Panc1 (cell line): ENCODE data around the gene CFAP100. TPM values are rescaled to one million over a fixed set of nuclear protein-coding genes. Genes with fewer than 3 reads are reported as not detected.

Experiments
- ATAC-seq: fragments of 200-7000 bp; cut with Tn5 transposase; 2 replicates; pipeline ENCODE4 v1.9.1; 2020; ENCODE audit warnings: mild to moderate bottlenecking, moderate library complexity
- BruUV-seq: library from RNA; stranded (reverse); fragments of 400-500 nt; replicated peaks from 2 replicates; lab custom pipeline; 2021; lab: Mats Ljungman, UMichigan
- CTCF ChIA-PET: fragments of 300-600 bp; sonication (Branson Sonifier 250); formaldehyde crosslinking; loops from one replicate; lab custom pipeline; 2022; ENCODE audit warnings: antibody characterized with exemption; lab: Charles Lee
- POLR2A ChIA-PET: fragments of 300-600 bp; sonication (Branson Sonifier 250); formaldehyde crosslinking; loops from one replicate; lab custom pipeline; 2022; ENCODE audit warnings: antibody characterized with exemption; lab: Charles Lee
- DNase-seq: peaks from one replicate; pipeline ENCODE4 v3.0.0-alpha.2; 2010; ENCODE audit warnings: low read depth, low spot score
- H3K27ac ChIP-seq: 2 replicates; pipeline ENCODE4 v1.5.1; 2011; ENCODE audit warnings: mild to moderate bottlenecking, low read length, inconsistent platforms
- H3K27me3 ChIP-seq: fragments of 200-500 bp; sonication (Bioruptor generic); 2 replicates; pipeline ENCODE4 v1.6.0; 2014; ENCODE audit warnings: low read length, inconsistent platforms; ENCODE audit not compliant: control insufficient read depth, insufficient read depth
- H3K36me3 ChIP-seq: fragments of 200-500 bp; sonication (Bioruptor generic); 2 replicates; pipeline ENCODE4 v1.5.1; 2014; ENCODE audit warnings: inconsistent platforms, mild to moderate bottlenecking, low read length, moderate library complexity; ENCODE audit not compliant: control insufficient read depth, insufficient read depth
- H3K4me1 ChIP-seq: 2 replicates; pipeline ENCODE4 v1.5.1; 2011; ENCODE audit warnings: inconsistent platforms, mild to moderate bottlenecking, low read length, moderate library complexity; ENCODE audit not compliant: control insufficient read depth, insufficient read depth
- H3K4me3 ChIP-seq, 2 experiments: 2 replicates each; pipeline ENCODE4 v1.5.1; 2011 to 2012; ENCODE audit warnings: low read depth in 2 of 2, low read length in 2 of 2, mild to moderate bottlenecking in 2 of 2, inconsistent platforms in 1 of 2, moderate library complexity in 1 of 2
- H3K9me3 ChIP-seq: fragments of 200-500 bp; sonication (Bioruptor generic); 2 replicates; pipeline ENCODE4 v1.5.1; 2014; ENCODE audit warnings: low read depth, mild to moderate bottlenecking, inconsistent platforms, low read length, moderate library complexity; ENCODE audit not compliant: control insufficient read depth, insufficient read depth
- POLR2AphosphoS5 ChIP-seq: IDR thresholded peaks from 2 replicates; pipeline ENCODE4 v1.6.1; 2012; ENCODE audit warnings: mild to moderate bottlenecking, low read depth, low read length, moderate library complexity
- SIN3A ChIP-seq: IDR thresholded peaks from 2 replicates; pipeline ENCODE4 v1.6.1; 2012; ENCODE audit warnings: low read depth, mild to moderate bottlenecking, low read length, moderate library complexity, borderline replicate concordance; ENCODE audit not compliant: insufficient read depth
- TCF7L2 ChIP-seq: IDR thresholded peaks from 2 replicates; pipeline ENCODE4 v1.6.1; 2011; ENCODE audit warnings: mild to moderate bottlenecking, low read depth, low read length, inconsistent platforms
- in situ Hi-C: cut with HindIII; loops from 2 replicates; pipeline ENCODE4 v1.10.0; 2016; ENCODE audit warnings: low sequenced_read_pairs, low pct_unique_long_range_greater_than_20kb
- intact Hi-C: fragments of 100-400 bp; cut with micrococcal nuclease; formaldehyde crosslinking; loops from one replicate; pipeline ENCODE4 v1.10.0; 2022; ENCODE audit not compliant: unreplicated experiment
- total RNA-seq: library from RNA; stranded (reverse); gene quantifications from one replicate; pipeline ENCODE4 v1.2.1, GENCODE V29; 2021; ENCODE audit not compliant: unreplicated experiment
- TF ChIP-seq, protein P1 (sequence below), 2 experiments: IDR thresholded peaks; 2 replicates each; pipeline ENCODE4 v1.6.1; 2011 to 2012; ENCODE audit warnings: low read depth in 2 of 2, control low read depth in 1 of 2, low read length in 1 of 2, mild to moderate bottlenecking in 1 of 2, moderate library complexity in 1 of 2; ENCODE audit not compliant: insufficient read depth in 1 of 2
- TF ChIP-seq, protein P2 (sequence below): fragments of 450-650 bp; IDR thresholded peaks from 2 replicates; pipeline ENCODE4 v1.5.1; 2017; ENCODE audit warnings: mild to moderate bottlenecking

Gene CFAP100
- total RNA-seq, 1 experiment from 2014 or later, result not detected

DNA sequence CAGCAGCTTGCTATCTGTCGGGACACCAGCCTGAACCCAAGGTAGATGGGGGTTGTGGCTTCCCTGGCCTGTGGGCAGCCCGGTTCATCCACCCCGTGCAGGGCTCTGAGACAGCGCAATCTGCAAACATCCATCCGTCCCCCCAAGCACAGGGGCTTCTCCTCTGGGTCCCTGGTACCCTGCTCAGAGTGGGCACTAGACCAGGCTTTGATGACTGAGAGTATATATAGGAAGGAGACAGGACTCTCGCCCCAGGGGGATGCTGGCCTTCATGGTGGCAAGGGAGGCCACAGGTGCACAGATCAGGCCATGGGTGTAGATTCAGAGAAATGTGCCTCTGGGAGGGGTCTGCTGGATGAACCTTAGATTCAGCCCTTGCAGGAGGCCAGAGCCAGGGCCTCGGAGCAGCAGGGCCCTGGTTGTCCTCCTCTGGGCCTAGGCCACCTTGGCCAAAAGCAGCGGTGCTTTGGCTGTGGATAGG lies 40.3 kb downstream of the CFAP100 start:
- intact Hi-C loops (no loop called here), in situ Hi-C loops (no loop called here)
- no peak for ATAC-seq
- no peaks in the 10 kb centered on the region for H3K36me3 ChIP-seq
- BruUV-seq, result no TSS peak
- H3K4me1 ChIP-seq, result no peaks in the 10 kb centered on the region
- no peak for TF ChIP-seq POLR2AphosphoS5
- no peak for TF ChIP-seq SIN3A
- TF ChIP-seq, protein P1, sequence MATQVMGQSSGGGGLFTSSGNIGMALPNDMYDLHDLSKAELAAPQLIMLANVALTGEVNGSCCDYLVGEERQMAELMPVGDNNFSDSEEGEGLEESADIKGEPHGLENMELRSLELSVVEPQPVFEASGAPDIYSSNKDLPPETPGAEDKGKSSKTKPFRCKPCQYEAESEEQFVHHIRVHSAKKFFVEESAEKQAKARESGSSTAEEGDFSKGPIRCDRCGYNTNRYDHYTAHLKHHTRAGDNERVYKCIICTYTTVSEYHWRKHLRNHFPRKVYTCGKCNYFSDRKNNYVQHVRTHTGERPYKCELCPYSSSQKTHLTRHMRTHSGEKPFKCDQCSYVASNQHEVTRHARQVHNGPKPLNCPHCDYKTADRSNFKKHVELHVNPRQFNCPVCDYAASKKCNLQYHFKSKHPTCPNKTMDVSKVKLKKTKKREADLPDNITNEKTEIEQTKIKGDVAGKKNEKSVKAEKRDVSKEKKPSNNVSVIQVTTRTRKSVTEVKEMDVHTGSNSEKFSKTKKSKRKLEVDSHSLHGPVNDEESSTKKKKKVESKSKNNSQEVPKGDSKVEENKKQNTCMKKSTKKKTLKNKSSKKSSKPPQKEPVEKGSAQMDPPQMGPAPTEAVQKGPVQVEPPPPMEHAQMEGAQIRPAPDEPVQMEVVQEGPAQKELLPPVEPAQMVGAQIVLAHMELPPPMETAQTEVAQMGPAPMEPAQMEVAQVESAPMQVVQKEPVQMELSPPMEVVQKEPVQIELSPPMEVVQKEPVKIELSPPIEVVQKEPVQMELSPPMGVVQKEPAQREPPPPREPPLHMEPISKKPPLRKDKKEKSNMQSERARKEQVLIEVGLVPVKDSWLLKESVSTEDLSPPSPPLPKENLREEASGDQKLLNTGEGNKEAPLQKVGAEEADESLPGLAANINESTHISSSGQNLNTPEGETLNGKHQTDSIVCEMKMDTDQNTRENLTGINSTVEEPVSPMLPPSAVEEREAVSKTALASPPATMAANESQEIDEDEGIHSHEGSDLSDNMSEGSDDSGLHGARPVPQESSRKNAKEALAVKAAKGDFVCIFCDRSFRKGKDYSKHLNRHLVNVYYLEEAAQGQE (IDR thresholded peaks at IDR 0.05; ENCODE audit: insufficient read depth in 1 of 2, low read depth in 2 of 2, low read length in 1 of 2), result no peak
- no peak for TF ChIP-seq TCF7L2
- TF ChIP-seq, protein P2, sequence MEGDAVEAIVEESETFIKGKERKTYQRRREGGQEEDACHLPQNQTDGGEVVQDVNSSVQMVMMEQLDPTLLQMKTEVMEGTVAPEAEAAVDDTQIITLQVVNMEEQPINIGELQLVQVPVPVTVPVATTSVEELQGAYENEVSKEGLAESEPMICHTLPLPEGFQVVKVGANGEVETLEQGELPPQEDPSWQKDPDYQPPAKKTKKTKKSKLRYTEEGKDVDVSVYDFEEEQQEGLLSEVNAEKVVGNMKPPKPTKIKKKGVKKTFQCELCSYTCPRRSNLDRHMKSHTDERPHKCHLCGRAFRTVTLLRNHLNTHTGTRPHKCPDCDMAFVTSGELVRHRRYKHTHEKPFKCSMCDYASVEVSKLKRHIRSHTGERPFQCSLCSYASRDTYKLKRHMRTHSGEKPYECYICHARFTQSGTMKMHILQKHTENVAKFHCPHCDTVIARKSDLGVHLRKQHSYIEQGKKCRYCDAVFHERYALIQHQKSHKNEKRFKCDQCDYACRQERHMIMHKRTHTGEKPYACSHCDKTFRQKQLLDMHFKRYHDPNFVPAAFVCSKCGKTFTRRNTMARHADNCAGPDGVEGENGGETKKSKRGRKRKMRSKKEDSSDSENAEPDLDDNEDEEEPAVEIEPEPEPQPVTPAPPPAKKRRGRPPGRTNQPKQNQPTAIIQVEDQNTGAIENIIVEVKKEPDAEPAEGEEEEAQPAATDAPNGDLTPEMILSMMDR, result no peak
- CTCF ChIA-PET, result no interaction called here
- H3K9me3 ChIP-seq, result no peaks in the 10 kb centered on the region
- POLR2A ChIA-PET, result no interaction called here
- no peak overlapping the region for H3K4me3 ChIP-seq
- DNase-seq, result no peak
- no peaks in the 10 kb centered on the region for H3K27me3 ChIP-seq
- H3K27ac ChIP-seq, result no peak overlapping the region

DNA sequence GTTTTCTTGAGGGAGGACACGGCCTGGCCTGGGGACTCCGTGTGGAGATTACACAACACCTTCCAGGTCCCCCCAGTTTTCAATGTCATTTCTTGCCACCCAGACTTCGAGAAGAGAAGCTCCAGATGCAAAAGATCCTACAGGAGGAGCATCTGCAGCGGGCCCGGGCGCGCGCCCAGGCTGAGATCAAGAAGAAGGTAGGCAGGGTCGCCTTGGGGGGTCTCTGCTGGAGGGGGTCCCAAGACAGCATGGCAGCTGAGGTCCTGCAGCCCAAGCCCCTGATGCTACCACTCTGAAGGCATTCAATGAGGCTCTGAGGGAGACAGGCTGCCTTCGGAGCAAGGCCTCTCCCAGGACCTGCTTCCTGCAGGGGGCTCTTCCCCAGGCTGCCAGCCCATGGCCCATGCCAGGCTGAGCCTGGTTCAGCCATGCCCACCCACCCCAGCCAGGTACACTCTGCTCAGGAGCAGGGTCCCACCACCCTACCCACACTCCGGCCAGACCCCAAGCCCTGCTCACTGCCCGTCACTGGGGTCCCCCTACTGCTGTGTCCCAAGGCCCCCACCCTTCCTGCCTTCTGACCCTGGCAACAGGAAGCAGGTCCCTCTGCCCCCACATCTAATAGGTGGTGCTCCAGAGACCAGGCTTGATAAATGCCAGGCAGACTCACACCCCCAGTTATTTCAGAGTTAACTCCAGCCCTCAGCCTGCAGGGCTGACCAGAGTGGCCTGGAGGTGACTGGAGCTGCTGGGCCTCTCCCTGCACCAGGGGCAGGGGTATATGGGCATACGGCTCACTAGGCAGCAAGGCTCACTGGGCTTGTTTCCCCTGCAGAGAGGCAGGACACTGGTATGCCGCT lies 41.0 kb downstream of the CFAP100 start:
- Histone ChIP-seq H3K36me3 (no peaks in the 10 kb centered on the region), H3K27me3 (no peaks in the 10 kb centered on the region), H3K4me3 (no peak overlapping the region), H3K9me3 (no peaks in the 10 kb centered on the region), H3K4me1 (no peaks in the 10 kb centered on the region), H3K27ac (no peak overlapping the region)
- ChIA-PET POLR2A (no interaction called here), CTCF (no interaction called here)
- intact Hi-C loops (no loop called here), in situ Hi-C loops (no loop called here)
- TF ChIP-seq SIN3A (no peak), POLR2AphosphoS5 (no peak), TCF7L2 (no peak)
- TF ChIP-seq, protein P1 (IDR thresholded peaks at IDR 0.05; ENCODE audit: insufficient read depth in 1 of 2, low read depth in 2 of 2, low read length in 1 of 2), result no peak
- TF ChIP-seq, protein P2, result no peak
- DNase-seq (no peak), ATAC-seq (no peak)
- no TSS peak for BruUV-seq
